GM12878 (cell line): ENCODE measurements around the gene CDH16. TPM values are rescaled to one million over a fixed set of nuclear protein-coding genes. Genes with fewer than 3 reads are reported as not detected.

ENCODE experiments used
- ATAC-seq: fragments of 200-7000 bp; cut with Tn5 transposase; 3 replicates; pipeline ENCODE4 v1.9.1; 2020; ENCODE audit warnings: mild to moderate bottlenecking, moderate library complexity
- BruUV-seq: library from RNA; stranded (reverse); fragments of 400-500 nt; replicated peaks from 2 replicates; lab custom pipeline; 2021; lab: Mats Ljungman, UMichigan
- CTCF ChIA-PET: fragments of 300-600 bp; sonication (Branson Sonifier 250); formaldehyde crosslinking; extraction: SDS; loops from one replicate; lab custom pipeline; 2021; ENCODE audit warnings: inconsistent platforms; lab: Yijun Ruan, JAX
- POLR2A ChIA-PET: fragments of 350-600 bp; formaldehyde crosslinking; extraction: SDS; loops from one replicate; lab custom pipeline; 2021; ENCODE audit warnings: inconsistent platforms; lab: Charles Lee
- RAD21 ChIA-PET: fragments of 300-600 bp; sonication (Branson Sonifier 250); formaldehyde crosslinking; loops from one replicate; lab custom pipeline; 2023; ENCODE audit warnings: antibody characterized with exemption; ENCODE audit not compliant: unreplicated experiment; lab: Charles Lee
- SMC1A ChIA-PET: fragments of 300-600 bp; sonication (Branson Sonifier 250); formaldehyde crosslinking; loops from one replicate; lab custom pipeline; 2023; ENCODE audit not compliant: unreplicated experiment, uncharacterized antibody; lab: Charles Lee
- DNase-seq: peaks from one replicate; pipeline ENCODE4 v3.0.0-alpha.2; 2011; ENCODE audit warnings: low read depth, low spot score
- FAIRE-seq: peaks from 3 replicates; lab custom pipeline; 2011; peaks lifted over from hg19 to GRCh38; lab: Jason Lieb, UNC
- H2AFZ ChIP-seq: 2 replicates; pipeline ENCODE4 v1.6.0; 2011; ENCODE audit warnings: low read depth, low read length, control low read depth; ENCODE audit not compliant: control insufficient read depth
- H3K27ac ChIP-seq: 2 replicates; pipeline ENCODE4 v1.5.1; 2011; ENCODE audit warnings: control low read depth; ENCODE audit not compliant: control insufficient read depth, insufficient read depth
- H3K27me3 ChIP-seq, 2 experiments: replicated peaks in 1 of 2; 2 replicates each; pipeline versions ENCODE4 v1.6.0 to v1.6.1; 2011; ENCODE audit warnings: low read length in 1 of 2; ENCODE audit not compliant: control insufficient read depth in 2 of 2, insufficient read depth in 2 of 2
- H3K36me3 ChIP-seq, 2 experiments: 2 replicates each; pipeline ENCODE4 v1.5.1; 2011; ENCODE audit warnings: low read length in 1 of 2; ENCODE audit not compliant: control insufficient read depth in 2 of 2, insufficient read depth in 2 of 2
- H3K4me1 ChIP-seq: 2 replicates; pipeline ENCODE4 v1.6.1; 2011; ENCODE audit warnings: mild to moderate bottlenecking, low read length, moderate library complexity, mixed read lengths; ENCODE audit not compliant: control insufficient read depth, insufficient read depth
- H3K4me2 ChIP-seq: 2 replicates; pipeline ENCODE4 v1.6.0; 2011; ENCODE audit warnings: control low read depth; ENCODE audit not compliant: control insufficient read depth, insufficient read depth
- H3K4me3 ChIP-seq: fragments of 200-600 bp; sonication (generic); 2 replicates; pipeline ENCODE4 v1.5.1; 2016
- H3K79me2 ChIP-seq: 2 replicates; pipeline ENCODE4 v1.6.0; 2011; ENCODE audit warnings: low read length; ENCODE audit not compliant: control insufficient read depth, insufficient read depth
- H3K9ac ChIP-seq: 2 replicates; pipeline ENCODE4 v1.8.0; 2011; ENCODE audit warnings: low read length, control low read depth, mixed read lengths; ENCODE audit not compliant: control insufficient read depth, insufficient read depth
- H3K9me3 ChIP-seq: replicated peaks from 3 replicates; pipeline ENCODE4 v1.5.1; 2011; ENCODE audit warnings: mild to moderate bottlenecking, low read length; ENCODE audit not compliant: control insufficient read depth, insufficient read depth
- H4K20me1 ChIP-seq: 2 replicates; pipeline ENCODE4 v1.6.0; 2011; ENCODE audit not compliant: control insufficient read depth, insufficient read depth
- ASH2L ChIP-seq: fragments of 300-600, 200-600 bp; sonication (generic); IDR thresholded peaks from 2 replicates; pipeline ENCODE4 v1.6.1; 2017; ENCODE audit warnings: low read depth, mild to moderate bottlenecking, borderline replicate concordance
- CBX5 ChIP-seq: sonication (generic); IDR thresholded peaks from 2 replicates; pipeline ENCODE4 v1.6.1; 2016; ENCODE audit warnings: low read depth, moderate library complexity, mild to moderate bottlenecking, inconsistent platforms
- EGR1 ChIP-seq, 2 experiments: IDR thresholded peaks; 1 replicate in 1 of 2; 2 replicates in 1 of 2; pipeline ENCODE4 v1.6.1; 2011 to 2012; ENCODE audit warnings: low read depth in 2 of 2, low read length in 2 of 2, borderline replicate concordance in 1 of 2, mild to moderate bottlenecking in 1 of 2, moderate library complexity in 1 of 2
- ETV6 ChIP-seq, 2 experiments: fragments of 450-650 bp in 1 of 2; IDR thresholded peaks in 1 of 2; conservative IDR thresholded peaks in 1 of 2; 2 replicates each; pipeline ENCODE4 v1.6.1; 2014; ENCODE audit warnings: antibody characterized with exemption in 1 of 2, borderline replicate concordance in 1 of 2, low read depth in 1 of 2, mild to moderate bottlenecking in 1 of 2, moderate library complexity in 1 of 2
- NBN ChIP-seq: fragments of 450-650 bp; IDR thresholded peaks from 2 replicates; pipeline ENCODE4 v1.6.1; 2016
- NFXL1 ChIP-seq: fragments of 450-650 bp; IDR thresholded peaks from 2 replicates; pipeline ENCODE4 v1.6.1; 2017; ENCODE audit warnings: antibody characterized with exemption, mild to moderate bottlenecking, borderline replicate concordance
- NR2F1 ChIP-seq: fragments of 450-650 bp; conservative IDR thresholded peaks from 2 replicates; pipeline ENCODE4 v1.6.1; 2017; ENCODE audit warnings: mild to moderate bottlenecking
- RAD21 ChIP-seq: IDR thresholded peaks from 2 replicates; pipeline ENCODE4 v1.6.1; 2011; ENCODE audit warnings: mild to moderate bottlenecking, low read depth, low read length, moderate library complexity; ENCODE audit not compliant: insufficient read depth
- RAD51 ChIP-seq: fragments of 450-650 bp; IDR thresholded peaks from 2 replicates; pipeline ENCODE4 v1.6.1; 2016; ENCODE audit warnings: moderate library complexity, mild to moderate bottlenecking, inconsistent platforms
- SMAD5 ChIP-seq: IDR thresholded peaks from 2 replicates; pipeline ENCODE4 v1.6.1; 2016; ENCODE audit warnings: antibody characterized with exemption, low read depth
- SMARCA5 ChIP-seq: fragments of 450-650 bp; IDR thresholded peaks from 2 replicates; pipeline ENCODE4 v1.6.1; 2017; ENCODE audit warnings: mild to moderate bottlenecking
- SREBF2 ChIP-seq: IDR thresholded peaks from 2 replicates; pipeline ENCODE4 v1.6.1; 2012; ENCODE audit warnings: mild to moderate bottlenecking, low read length
- TBL1XR1 ChIP-seq: IDR thresholded peaks from 2 replicates; pipeline ENCODE4 v1.6.1; 2012; ENCODE audit warnings: low read depth, low read length, improper control_type of control experiment
- WGBS: methylation state at CpG from one replicate; pipeline ENCODE4 v1.1.6; 2016; ENCODE audit warnings: low lambda C conversion rate; ENCODE audit not compliant: insufficient replicate concordance, insufficient coverage; ENCODE audit errors: missing lambda C conversion rate; 5-methylcytosine and 5-hydroxymethylcytosine counted together
- in situ Hi-C: fragments of 300-500 bp; cut with MboI; formaldehyde crosslinking; loops from 9 replicates; pipeline ENCODE4 v1.14.3; 2018; ENCODE audit warnings: mixed read lengths
- intact Hi-C: fragments of 100-400 bp; cut with micrococcal nuclease; formaldehyde crosslinking; loops from one replicate; pipeline ENCODE4 v1.14.2; 2022; ENCODE audit not compliant: unreplicated experiment
- polyA plus RNA-seq, 11 experiments: library from polyadenylated mRNA; depleted of rRNA in 4 of 11; unstranded in 6 of 11; stranded (reverse) in 5 of 11; fragments of >200 nt; fragmentation: Nextera tagmentation in 4 of 11; fragmentation: Illumina TruSeq in 1 of 11; extraction: Ambion mirVana in 4 of 11; extraction: Trizol in 1 of 11; gene quantifications; 1 replicate in 1 of 11; 2 replicates in 10 of 11; pipeline versions ENCODE4 v1.2.1 to v1.2.3, GENCODE V29; 2011 to 2016; ENCODE audit warnings: inconsistent platforms in 2 of 11, missing spikeins in 2 of 11, low read depth in 1 of 11
- total RNA-seq, 4 experiments: library from RNA; depleted of rRNA in 3 of 4; stranded (reverse); fragments of >200 nt in 3 of 4; fragmentation: Illumina TruSeq in 1 of 4; extraction: Trizol in 1 of 4; gene quantifications; 2 replicates each; pipeline versions ENCODE4 v1.2.1 to v1.2.3, GENCODE V29; 2013 to 2021
- TF ChIP-seq, protein P1 (sequence below): IDR thresholded peaks from 2 replicates; pipeline ENCODE4 v1.6.1; 2011; ENCODE audit warnings: borderline replicate concordance, low read depth, mild to moderate bottlenecking, moderate library complexity, mixed read lengths, low read length; ENCODE audit not compliant: insufficient read depth; ENCODE audit errors: extremely low read length
- TF ChIP-seq, protein P2 (sequence below), 3 experiments: IDR thresholded peaks in 2 of 3; conservative IDR thresholded peaks in 1 of 3; 2 replicates each; pipeline ENCODE4 v1.5.1; 2011; ENCODE audit warnings: low read depth in 3 of 3, low read length in 3 of 3, mild to moderate bottlenecking in 3 of 3, control low read depth in 2 of 3, moderate library complexity in 2 of 3, inconsistent platforms in 1 of 3, mixed read lengths in 1 of 3; ENCODE audit not compliant: control insufficient read depth in 2 of 3, insufficient read depth in 1 of 3; ENCODE audit errors: extremely low read depth in 1 of 3
- TF ChIP-seq, protein P3 (sequence below): fragments of 150-350 bp; IDR thresholded peaks from 2 replicates; pipeline ENCODE4 v1.6.1; 2014; ENCODE audit warnings: mild to moderate bottlenecking, low read depth, low read length
- TF ChIP-seq, protein P4 (sequence below): fragments of 450-650 bp; IDR thresholded peaks from 2 replicates; pipeline ENCODE4 v1.6.1; 2017; ENCODE audit warnings: mild to moderate bottlenecking, moderate library complexity

The CDH16 gene
- total and polyA plus RNA-seq, 10 of the 15 experiments (the other 5 are each of a cell fraction or from before 2014, with no cell fraction given), result 0.05 TPM; not detected in 9

DNA sequence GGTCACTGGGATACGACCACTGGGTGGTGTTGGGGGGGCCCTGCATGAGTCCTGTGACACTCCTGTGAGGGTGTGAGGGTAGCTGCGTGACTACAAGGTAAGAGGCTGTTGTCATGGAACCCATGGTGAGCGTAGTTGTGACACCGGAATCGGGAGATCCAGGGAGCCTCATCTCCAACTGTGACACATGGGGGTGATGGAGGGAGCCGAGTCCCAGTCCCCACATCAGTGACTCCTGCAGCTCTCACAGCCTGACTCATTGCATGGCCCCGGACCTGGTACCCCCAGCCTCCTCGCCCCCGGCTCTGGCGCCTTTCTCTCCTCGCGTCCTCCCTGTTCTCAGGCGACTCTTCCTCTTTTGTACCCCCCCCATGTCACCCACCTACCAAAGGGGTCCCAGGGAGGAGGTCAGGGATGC is 14.2 kb downstream of the CDH16 start:
- SMC1A ChIA-PET, result no interaction called here
- FAIRE-seq, result no peak
- H3K9me3 ChIP-seq, result no peaks in the 10 kb centered on the region
- no peaks in the 10 kb centered on the region; a peak in 1 of 4 replicates for H3K27me3 ChIP-seq
- WGBS, result 56% methylated on average over 12 of the region's 13 CpGs
- in situ Hi-C loops (no loop called here), intact Hi-C loops (no loop called here)
- no peak overlapping the region for H2AFZ ChIP-seq
- peaks cover 4% of the 10 kb centered on the region; the same call in 1 of the 2 replicates for H3K4me1 ChIP-seq
- H3K4me3 ChIP-seq, result no peak overlapping the region
- no peaks in the 10 kb centered on the region for H3K79me2 ChIP-seq
- no peak for DNase-seq
- H4K20me1 ChIP-seq, result no peaks in the 10 kb centered on the region
- no peak overlapping the region for H3K27ac ChIP-seq
- CTCF ChIA-PET, result no interaction called here
- no peak overlapping the region for H3K9ac ChIP-seq
- BruUV-seq, result no TSS peak
- H3K4me2 ChIP-seq, result no peak overlapping the region
- no peak for ATAC-seq
- POLR2A ChIA-PET, result no interaction called here
- RAD21 ChIA-PET, result no interaction called here
- no peaks in the 10 kb centered on the region for H3K36me3 ChIP-seq
- TF ChIP-seq NR2F1 (no peak), EGR1 (IDR thresholded peaks at IDR 0.05; ENCODE audit: borderline replicate concordance in 1 of 2, low read depth in 2 of 2, low read length in 2 of 2) (no peak), SMARCA5 (no peak), TBL1XR1 (no peak), SMAD5 (no peak), CBX5 (no peak), NFXL1 (no peak), NBN (no peak), RAD51 (no peak), SREBF2 (no peak), ASH2L (no peak), RAD21 (no peak), ETV6 (conservative IDR thresholded peaks at IDR 0.05 in 1 of 2, IDR thresholded peaks at IDR 0.05 in 1 of 2; ENCODE audit: borderline replicate concordance in 1 of 2, low read depth in 1 of 2) (no peak)
- TF ChIP-seq, protein P1, sequence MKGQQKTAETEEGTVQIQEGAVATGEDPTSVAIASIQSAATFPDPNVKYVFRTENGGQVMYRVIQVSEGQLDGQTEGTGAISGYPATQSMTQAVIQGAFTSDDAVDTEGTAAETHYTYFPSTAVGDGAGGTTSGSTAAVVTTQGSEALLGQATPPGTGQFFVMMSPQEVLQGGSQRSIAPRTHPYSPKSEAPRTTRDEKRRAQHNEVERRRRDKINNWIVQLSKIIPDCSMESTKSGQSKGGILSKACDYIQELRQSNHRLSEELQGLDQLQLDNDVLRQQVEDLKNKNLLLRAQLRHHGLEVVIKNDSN, result no peak
- TF ChIP-seq, protein P2, sequence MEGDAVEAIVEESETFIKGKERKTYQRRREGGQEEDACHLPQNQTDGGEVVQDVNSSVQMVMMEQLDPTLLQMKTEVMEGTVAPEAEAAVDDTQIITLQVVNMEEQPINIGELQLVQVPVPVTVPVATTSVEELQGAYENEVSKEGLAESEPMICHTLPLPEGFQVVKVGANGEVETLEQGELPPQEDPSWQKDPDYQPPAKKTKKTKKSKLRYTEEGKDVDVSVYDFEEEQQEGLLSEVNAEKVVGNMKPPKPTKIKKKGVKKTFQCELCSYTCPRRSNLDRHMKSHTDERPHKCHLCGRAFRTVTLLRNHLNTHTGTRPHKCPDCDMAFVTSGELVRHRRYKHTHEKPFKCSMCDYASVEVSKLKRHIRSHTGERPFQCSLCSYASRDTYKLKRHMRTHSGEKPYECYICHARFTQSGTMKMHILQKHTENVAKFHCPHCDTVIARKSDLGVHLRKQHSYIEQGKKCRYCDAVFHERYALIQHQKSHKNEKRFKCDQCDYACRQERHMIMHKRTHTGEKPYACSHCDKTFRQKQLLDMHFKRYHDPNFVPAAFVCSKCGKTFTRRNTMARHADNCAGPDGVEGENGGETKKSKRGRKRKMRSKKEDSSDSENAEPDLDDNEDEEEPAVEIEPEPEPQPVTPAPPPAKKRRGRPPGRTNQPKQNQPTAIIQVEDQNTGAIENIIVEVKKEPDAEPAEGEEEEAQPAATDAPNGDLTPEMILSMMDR (IDR thresholded peaks at IDR 0.05 in 2 of 3, conservative IDR thresholded peaks at IDR 0.05 in 1 of 3; ENCODE audit: control insufficient read depth in 2 of 3, extremely low read depth in 1 of 3, insufficient read depth in 1 of 3, low read depth in 3 of 3, low read length in 3 of 3), result no peak
- TF ChIP-seq, protein P3, sequence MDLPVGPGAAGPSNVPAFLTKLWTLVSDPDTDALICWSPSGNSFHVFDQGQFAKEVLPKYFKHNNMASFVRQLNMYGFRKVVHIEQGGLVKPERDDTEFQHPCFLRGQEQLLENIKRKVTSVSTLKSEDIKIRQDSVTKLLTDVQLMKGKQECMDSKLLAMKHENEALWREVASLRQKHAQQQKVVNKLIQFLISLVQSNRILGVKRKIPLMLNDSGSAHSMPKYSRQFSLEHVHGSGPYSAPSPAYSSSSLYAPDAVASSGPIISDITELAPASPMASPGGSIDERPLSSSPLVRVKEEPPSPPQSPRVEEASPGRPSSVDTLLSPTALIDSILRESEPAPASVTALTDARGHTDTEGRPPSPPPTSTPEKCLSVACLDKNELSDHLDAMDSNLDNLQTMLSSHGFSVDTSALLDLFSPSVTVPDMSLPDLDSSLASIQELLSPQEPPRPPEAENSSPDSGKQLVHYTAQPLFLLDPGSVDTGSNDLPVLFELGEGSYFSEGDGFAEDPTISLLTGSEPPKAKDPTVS, result no peak
- TF ChIP-seq, protein P4, sequence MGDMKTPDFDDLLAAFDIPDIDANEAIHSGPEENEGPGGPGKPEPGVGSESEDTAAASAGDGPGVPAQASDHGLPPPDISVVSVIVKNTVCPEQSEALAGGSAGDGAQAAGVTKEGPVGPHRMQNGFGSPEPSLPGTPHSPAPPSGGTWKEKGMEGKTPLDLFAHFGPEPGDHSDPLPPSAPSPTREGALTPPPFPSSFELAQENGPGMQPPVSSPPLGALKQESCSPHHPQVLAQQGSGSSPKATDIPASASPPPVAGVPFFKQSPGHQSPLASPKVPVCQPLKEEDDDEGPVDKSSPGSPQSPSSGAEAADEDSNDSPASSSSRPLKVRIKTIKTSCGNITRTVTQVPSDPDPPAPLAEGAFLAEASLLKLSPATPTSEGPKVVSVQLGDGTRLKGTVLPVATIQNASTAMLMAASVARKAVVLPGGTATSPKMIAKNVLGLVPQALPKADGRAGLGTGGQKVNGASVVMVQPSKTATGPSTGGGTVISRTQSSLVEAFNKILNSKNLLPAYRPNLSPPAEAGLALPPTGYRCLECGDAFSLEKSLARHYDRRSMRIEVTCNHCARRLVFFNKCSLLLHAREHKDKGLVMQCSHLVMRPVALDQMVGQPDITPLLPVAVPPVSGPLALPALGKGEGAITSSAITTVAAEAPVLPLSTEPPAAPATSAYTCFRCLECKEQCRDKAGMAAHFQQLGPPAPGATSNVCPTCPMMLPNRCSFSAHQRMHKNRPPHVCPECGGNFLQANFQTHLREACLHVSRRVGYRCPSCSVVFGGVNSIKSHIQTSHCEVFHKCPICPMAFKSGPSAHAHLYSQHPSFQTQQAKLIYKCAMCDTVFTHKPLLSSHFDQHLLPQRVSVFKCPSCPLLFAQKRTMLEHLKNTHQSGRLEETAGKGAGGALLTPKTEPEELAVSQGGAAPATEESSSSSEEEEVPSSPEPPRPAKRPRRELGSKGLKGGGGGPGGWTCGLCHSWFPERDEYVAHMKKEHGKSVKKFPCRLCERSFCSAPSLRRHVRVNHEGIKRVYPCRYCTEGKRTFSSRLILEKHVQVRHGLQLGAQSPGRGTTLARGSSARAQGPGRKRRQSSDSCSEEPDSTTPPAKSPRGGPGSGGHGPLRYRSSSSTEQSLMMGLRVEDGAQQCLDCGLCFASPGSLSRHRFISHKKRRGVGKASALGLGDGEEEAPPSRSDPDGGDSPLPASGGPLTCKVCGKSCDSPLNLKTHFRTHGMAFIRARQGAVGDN, result no peak
